Motor neuron (in vitro differentiated cells): ENCODE results near the gene CHADL. TPM values are rescaled to one million over a fixed set of nuclear protein-coding genes. Genes with fewer than 3 reads are reported as not detected.

Experiments used
- ATAC-seq, 8 experiments: fragments of 200-7000 bp; cut with Tn5 transposase; replicated peaks in 6 of 8; 2 replicates each; pipeline ENCODE4 v1.8.0; 2021; ENCODE audit warnings: mild to moderate bottlenecking in 8 of 8, moderate library complexity in 8 of 8
- H3K27ac ChIP-seq, 2 donors: fragments of 250-450 bp; sonication (Bioruptor Pico); 2 replicates each; pipeline ENCODE4 v1.9.0; 2021; ENCODE audit warnings: antibody characterized with exemption in 2 of 2, mild to moderate bottlenecking in 2 of 2, moderate library complexity in 1 of 2
- H3K4me1 ChIP-seq, 2 donors: fragments of 250-450 bp; sonication (Bioruptor Pico); replicated peaks in 1 of 2; 2 replicates each; pipeline ENCODE4 v1.6.1; 2021; ENCODE audit warnings: antibody characterized with exemption in 2 of 2, mild to moderate bottlenecking in 2 of 2, moderate library complexity in 1 of 2
- H3K4me3 ChIP-seq, 5 donors: fragments of 250-450 bp; sonication (Bioruptor Pico); 2 replicates each; pipeline ENCODE4 v1.9.0; 2021; ENCODE audit warnings: antibody characterized with exemption in 5 of 5, mild to moderate bottlenecking in 5 of 5, moderate library complexity in 4 of 5
- WGBS, 10 experiments: fragments of 450-650 bp; shearing (Covaris generic); methylation state at CpG; one replicate each; pipeline ENCODE4 v1.0.0; 2022; 5-methylcytosine and 5-hydroxymethylcytosine counted together
- in situ Hi-C, 9 experiments: fragments of 400-800 bp; cut with MboI; loops; one replicate each; pipeline ENCODE4 v1.15.0; 2021; ENCODE audit warnings: low sequenced_read_pairs in 9 of 9, low pct_unique_long_range_greater_than_20kb in 2 of 9; ENCODE audit not compliant: unreplicated experiment in 9 of 9
- total RNA-seq, 8 experiments: library from RNA; unstranded; fragments of 300-600 nt; gene quantifications; 2 replicates each; pipeline versions ENCODE4 v1.2.3 to v1.2.4, GENCODE V29; 2022

Gene CHADL
- total RNA-seq, 8 experiments from 2014 or later, result 0.38 to 1.9 (median 0.52) TPM; not detected in 1

- WGBS, 10 experiments, result 67 to 83% (median 67%) methylated on average over 1 to 3 of the region's 13 CpGs; no CpG with 5 or more reads in 7 of the 10 experiments
- peak in 6 of 8 experiments; percentile 12 to 71 (median 52) for ATAC-seq
- H3K4me3 ChIP-seq, result peak overlapping the region in 2 of 5 donors; percentile 17 to 22
- in situ Hi-C loops, result no loop called here
- H3K4me1 ChIP-seq, result peaks cover 20 to 21% of the 10 kb centered on the region in 2 donors
- peak overlapping the region; percentile 82 to 91 for H3K27ac ChIP-seq
Measured at GRCh38 chr22:41216984-41217383, 23.7 kb downstream of the CHADL start.

- in situ Hi-C loops, result no loop called here
Measured at GRCh38 chr22:41215926-41216325, 24.8 kb downstream of the CHADL start.

GRCh38 chr22:41215409-41215808, 25.3 kb downstream of the CHADL start:
- in situ Hi-C loops, result no loop called here
- 80 to 100% (median 100%) methylated on average over 1 to 7 of the region's 10 CpGs; no CpG with 5 or more reads in 4 of the 10 experiments for WGBS, 10 experiments
- Histone ChIP-seq H3K4me3 (no peak overlapping the region), H3K27ac (no peak overlapping the region), H3K4me1 (peaks cover 20 to 21% of the 10 kb centered on the region in 2 donors)
- ATAC-seq, result no peak

More at GRCh38 chr22:41215926-41216325, 24.8 kb downstream of the CHADL start:
- H3K4me3 ChIP-seq, result peak overlapping the region in 1 of 5 donors; percentile 22
- no peak for ATAC-seq
- H3K27ac ChIP-seq, result no peak overlapping the region
- WGBS, 10 experiments, result 82 to 100% (median 100%) methylated on average over 1 to 3 of the region's 7 CpGs; no CpG with 5 or more reads in 4 of the 10 experiments
- H3K4me1 ChIP-seq, result peaks cover 20 to 21% of the 10 kb centered on the region in 2 donors

- ATAC-seq, result no peak
- in situ Hi-C loops, result no loop called here
- WGBS, 10 experiments, result 59 to 100% (median 93%) methylated on average over 2 to 9 of the region's 9 CpGs; no CpG with 5 or more reads in 1 of the 10 experiments
Measured at GRCh38 chr22:41206719-41207118, 34.0 kb downstream of the CHADL start.

GRCh38 chr22:41204992-41205900, 35.5 kb downstream of the CHADL start, which contains the start of gene L3MBTL2:
Gene L3MBTL2, plus strand, starts transcription at chr22:41205312. Its CDS starts 51 bp downstream, at chr22:41205363.
- H3K4me3 ChIP-seq, result peak within 1 kb of the TSS; percentile 53 to 90 (median 70)
- H3K4me1 ChIP-seq, result peaks cover 5 to 10% of the 10 kb centered on the region in 2 donors
- WGBS, 10 experiments, result 0 to 27% (median 2%) methylated on average over 1 to 12 of the region's 47 CpGs; no CpG with 5 or more reads in 1 of the 10 experiments
- peak within 1 kb of the TSS; percentile 59 to 94 for H3K27ac ChIP-seq
- in situ Hi-C loops, result no loop called here
- ATAC-seq, result peak; percentile 99 to 100 (median 99)

More at GRCh38 chr22:41206719-41207118, 34.0 kb downstream of the CHADL start:
- Histone ChIP-seq H3K4me3 (no peak overlapping the region), H3K4me1 (peaks cover 5 to 10% of the 10 kb centered on the region in 2 donors), H3K27ac (no peak overlapping the region)

GRCh38 chr22:41204066-41204465, 36.7 kb downstream of the CHADL start:
- in situ Hi-C loops, result no loop called here
- no peak overlapping the region for H3K27ac ChIP-seq
- WGBS, 10 experiments, result 0 to 79% (median 59%) methylated on average over 1 to 6 of the region's 6 CpGs; no CpG with 5 or more reads in 1 of the 10 experiments
- peaks cover 5 to 10% of the 10 kb centered on the region in 2 donors for H3K4me1 ChIP-seq
- H3K4me3 ChIP-seq, result no peak overlapping the region
- ATAC-seq, result no peak

- in situ Hi-C loops, result no loop called here
- peaks cover 10 to 11% of the 10 kb centered on the region in 2 donors for H3K4me1 ChIP-seq
- 70 to 100% (median 84%) methylated on average over 1 to 2 of the region's 2 CpGs; no CpG with 5 or more reads in 1 of the 10 experiments for WGBS, 10 experiments
- H3K4me3 ChIP-seq, result no peak overlapping the region
- no peak for ATAC-seq
- H3K27ac ChIP-seq, result no peak overlapping the region
Measured at GRCh38 chr22:41203118-41203517, 37.6 kb downstream of the CHADL start.

GRCh38 chr22:41201141-41201540, 39.6 kb downstream of the CHADL start:
- no peak overlapping the region for H3K4me3 ChIP-seq
- peaks cover 8 to 9% of the 10 kb centered on the region in 2 donors for H3K4me1 ChIP-seq
- in situ Hi-C loops, result no loop called here
- WGBS, 10 experiments, result 46 to 100% (median 76%) methylated on average over 1 to 9 of the region's 10 CpGs
- H3K27ac ChIP-seq, result no peak overlapping the region
- no peak for ATAC-seq

GRCh38 chr22:41198027-41198580, 42.6 kb downstream of the CHADL start:
- Histone ChIP-seq H3K4me3 (peak overlapping the region; percentile 56 to 91 (median 75)), H3K4me1 (peaks cover 0 to 6% of the 10 kb centered on the region in 2 donors), H3K27ac (no peak overlapping the region)
- in situ Hi-C loops, result no loop called here
- peak in 7 of 8 experiments; percentile 7 to 51 (median 22) for ATAC-seq
- WGBS, 10 experiments, result 0 to 4% (median 0%) methylated on average over 1 to 9 of the region's 9 CpGs; no CpG with 5 or more reads in 1 of the 10 experiments

GRCh38 chr22:41197038-41197972, 43.4 kb downstream of the CHADL start:
- no peak overlapping the region for H3K27ac ChIP-seq
- 0 to 4% (median 0%) methylated on average over 2 to 25 of the region's 91 CpGs; no CpG with 5 or more reads in 4 of the 10 experiments for WGBS, 10 experiments
- ATAC-seq, result peak; percentile 87 to 94 (median 90)
- peak overlapping the region; percentile 56 to 91 (median 75) for H3K4me3 ChIP-seq
- in situ Hi-C loops, result no loop called here
- H3K4me1 ChIP-seq, result peaks cover 0 to 6% of the 10 kb centered on the region in 2 donors

GRCh38 chr22:41193829-41194228, 46.9 kb downstream of the CHADL start:
- no peak for ATAC-seq
- in situ Hi-C loops, result no loop called here

GRCh38 chr22:41191467-41191866, 49.3 kb downstream of the CHADL start:
- Histone ChIP-seq H3K4me1 (no peaks in the 10 kb centered on the region), H3K4me3 (no peak overlapping the region), H3K27ac (no peak overlapping the region)
- ATAC-seq, result no peak
- in situ Hi-C loops, result no loop called here
- WGBS, 10 experiments, result 0 to 100% (median 65%) methylated on average over 1 to 2 of the region's 2 CpGs; no CpG with 5 or more reads in 1 of the 10 experiments

More at GRCh38 chr22:41193829-41194228, 46.9 kb downstream of the CHADL start:
- peaks cover 0 to 6% of the 10 kb centered on the region in 2 donors for H3K4me1 ChIP-seq
- no peak overlapping the region for H3K4me3 ChIP-seq
- H3K27ac ChIP-seq, result no peak overlapping the region
- WGBS, 10 experiments, result 60 to 100% (median 89%) methylated on average over 1 to 5 of the region's 6 CpGs; no CpG with 5 or more reads in 6 of the 10 experiments
